BJ (cell line): ENCODE data around the gene ZNF26. TPM values are rescaled to one million over a fixed set of nuclear protein-coding genes. Genes with fewer than 3 reads are reported as not detected.
"Not testable (repeated sequence)": the region's sequence is repeated elsewhere in the genome, so short reads cannot be mapped to it uniquely, and the experiment has no call there.

Experiments
- CTCF ChIA-PET: fragments of 350-600 bp; formaldehyde crosslinking; extraction: SDS; loops from one replicate; lab custom pipeline; 2021; ENCODE audit warnings: antibody characterized with exemption, inconsistent platforms; lab: Yijun Ruan, JAX
- POLR2A ChIA-PET: fragments of 300-600 bp; sonication (Branson Sonifier 250); formaldehyde crosslinking; extraction: SDS; loops from one replicate; lab custom pipeline; 2021; ENCODE audit warnings: antibody characterized with exemption; lab: Charles Lee
- DNase-seq: peaks from one replicate; pipeline ENCODE4 v3.0.0-alpha.2; 2011; ENCODE audit warnings: low read depth
- H3K27me3 ChIP-seq: 2 replicates; pipeline ENCODE4 v1.6.0; 2011; ENCODE audit warnings: low read length; ENCODE audit not compliant: control insufficient read depth, insufficient read depth
- H3K36me3 ChIP-seq: 2 replicates; pipeline ENCODE4 v1.5.1; 2011; ENCODE audit warnings: low read length; ENCODE audit not compliant: control insufficient read depth, insufficient read depth
- H3K4me3 ChIP-seq: 2 replicates; pipeline ENCODE4 v1.5.1; 2011; ENCODE audit warnings: low read depth, mild to moderate bottlenecking, control low read depth, low read length
- polyA plus RNA-seq: library from polyadenylated mRNA; depleted of rRNA; stranded (reverse); fragments of >200 nt; gene quantifications from 2 replicates; pipeline ENCODE4 v1.2.3, GENCODE V29; 2011
- TF ChIP-seq, protein P1 (sequence below): IDR thresholded peaks from 2 replicates; pipeline ENCODE4 v1.5.1; 2011; ENCODE audit warnings: low read depth, mild to moderate bottlenecking, control low read depth, inconsistent platforms, low read length, moderate library complexity; ENCODE audit not compliant: insufficient read depth

The ZNF26 gene
- polyA plus RNA-seq, 1 experiment: 4.6 TPM

DNA sequence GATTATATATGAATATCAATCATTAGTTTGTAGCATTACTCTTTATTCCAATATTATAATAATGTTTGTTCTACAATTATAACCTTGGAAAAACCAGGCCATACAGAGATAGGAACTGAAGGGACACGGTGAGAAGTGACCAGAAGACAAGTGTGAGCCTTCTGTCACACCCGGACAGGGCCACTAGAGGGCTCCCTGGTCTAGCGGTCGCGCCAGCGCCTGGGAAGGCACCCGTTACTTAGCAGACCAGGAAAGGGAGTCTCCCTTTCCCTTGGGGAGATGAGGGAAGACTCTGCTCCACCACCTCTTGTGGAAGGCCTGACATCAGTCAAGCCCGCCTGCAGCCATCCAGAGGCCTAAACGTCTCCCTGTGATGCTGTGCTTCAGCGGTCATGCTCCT lies 22.2 kb upstream of the ZNF26 start:
- CTCF ChIA-PET: not testable (repeated sequence)

DNA sequence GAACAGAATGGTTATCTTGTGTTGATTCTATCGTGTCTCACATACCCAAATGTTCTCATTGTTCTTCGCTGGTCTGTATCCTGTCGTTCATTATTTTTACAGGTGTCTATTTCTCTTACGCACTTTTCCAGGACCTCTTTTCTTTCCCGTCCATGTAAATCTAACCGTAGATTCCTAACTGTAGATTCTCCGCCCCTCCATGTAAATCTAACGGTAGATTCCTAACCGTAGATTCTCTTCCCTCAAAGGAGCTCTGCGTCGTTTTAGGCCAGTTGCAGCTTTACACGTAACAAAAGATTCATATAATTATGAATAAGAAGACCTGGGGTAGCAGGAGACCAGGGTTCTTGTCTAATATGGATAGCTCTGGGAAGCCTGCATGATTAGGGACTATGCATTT lies 20.4 kb upstream of the ZNF26 start:
- no peak for DNase-seq
- CTCF ChIA-PET: no interaction called here
- Histone ChIP-seq H3K4me3 (no peak overlapping the region), H3K36me3 (no peaks in the 10 kb centered on the region), H3K27me3 (no peaks in the 10 kb centered on the region)
- TF ChIP-seq, protein P1, sequence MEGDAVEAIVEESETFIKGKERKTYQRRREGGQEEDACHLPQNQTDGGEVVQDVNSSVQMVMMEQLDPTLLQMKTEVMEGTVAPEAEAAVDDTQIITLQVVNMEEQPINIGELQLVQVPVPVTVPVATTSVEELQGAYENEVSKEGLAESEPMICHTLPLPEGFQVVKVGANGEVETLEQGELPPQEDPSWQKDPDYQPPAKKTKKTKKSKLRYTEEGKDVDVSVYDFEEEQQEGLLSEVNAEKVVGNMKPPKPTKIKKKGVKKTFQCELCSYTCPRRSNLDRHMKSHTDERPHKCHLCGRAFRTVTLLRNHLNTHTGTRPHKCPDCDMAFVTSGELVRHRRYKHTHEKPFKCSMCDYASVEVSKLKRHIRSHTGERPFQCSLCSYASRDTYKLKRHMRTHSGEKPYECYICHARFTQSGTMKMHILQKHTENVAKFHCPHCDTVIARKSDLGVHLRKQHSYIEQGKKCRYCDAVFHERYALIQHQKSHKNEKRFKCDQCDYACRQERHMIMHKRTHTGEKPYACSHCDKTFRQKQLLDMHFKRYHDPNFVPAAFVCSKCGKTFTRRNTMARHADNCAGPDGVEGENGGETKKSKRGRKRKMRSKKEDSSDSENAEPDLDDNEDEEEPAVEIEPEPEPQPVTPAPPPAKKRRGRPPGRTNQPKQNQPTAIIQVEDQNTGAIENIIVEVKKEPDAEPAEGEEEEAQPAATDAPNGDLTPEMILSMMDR: no peak
- POLR2A ChIA-PET: no interaction called here

More for the DNA sequence above, 22.2 kb upstream of the ZNF26 start:
- TF ChIP-seq, protein P1: 0 out of 2 replicates have a peak, but pooled peaks have one; percentile 9
- POLR2A ChIA-PET, H3K4me3 ChIP-seq, H3K36me3 ChIP-seq, H3K27me3 ChIP-seq, DNase-seq: not testable (repeated sequence)

DNA sequence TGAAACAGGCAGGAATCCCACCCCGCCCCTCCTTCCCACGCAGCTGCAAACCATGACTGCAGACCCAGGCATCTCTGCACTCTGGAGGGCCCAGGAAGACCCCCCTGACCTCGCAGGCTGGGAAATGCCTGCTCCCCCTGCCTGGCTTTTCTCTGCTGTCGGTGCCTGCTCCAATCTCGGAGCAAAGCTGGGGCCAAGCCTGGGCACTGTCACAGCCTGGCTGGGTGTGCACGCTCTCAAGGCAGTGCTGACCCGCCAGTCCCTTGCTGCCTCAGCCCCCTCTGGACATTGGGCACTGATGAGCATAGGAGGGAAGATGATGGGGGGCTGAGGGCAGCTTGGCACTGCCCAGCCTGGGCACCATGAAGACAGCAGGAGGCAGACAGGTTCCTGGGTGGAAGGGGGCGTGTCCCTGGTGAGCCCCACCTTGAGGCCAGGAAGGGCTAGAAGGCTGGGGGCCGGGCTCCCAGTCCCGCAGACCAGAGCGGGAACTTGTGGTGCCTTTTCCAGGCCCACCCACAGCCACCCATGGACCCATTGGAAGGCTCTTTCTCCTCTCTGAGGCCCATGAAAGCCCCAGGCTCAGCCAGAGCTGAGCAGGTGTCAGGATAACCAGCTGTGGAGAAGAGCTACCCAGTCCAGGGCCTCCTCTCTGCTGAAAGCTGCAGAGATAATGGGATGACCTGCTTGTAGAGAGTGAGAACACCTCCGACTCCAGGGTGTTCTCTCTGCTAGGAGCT lies 19.3 kb upstream of the ZNF26 start:
- Histone ChIP-seq H3K27me3 (no peaks in the 10 kb centered on the region), H3K4me3 (no peak overlapping the region), H3K36me3 (no peaks in the 10 kb centered on the region)
- ChIA-PET CTCF (no interaction called here), POLR2A (no interaction called here)
- no peak for DNase-seq
- TF ChIP-seq, protein P1: no peak

DNA sequence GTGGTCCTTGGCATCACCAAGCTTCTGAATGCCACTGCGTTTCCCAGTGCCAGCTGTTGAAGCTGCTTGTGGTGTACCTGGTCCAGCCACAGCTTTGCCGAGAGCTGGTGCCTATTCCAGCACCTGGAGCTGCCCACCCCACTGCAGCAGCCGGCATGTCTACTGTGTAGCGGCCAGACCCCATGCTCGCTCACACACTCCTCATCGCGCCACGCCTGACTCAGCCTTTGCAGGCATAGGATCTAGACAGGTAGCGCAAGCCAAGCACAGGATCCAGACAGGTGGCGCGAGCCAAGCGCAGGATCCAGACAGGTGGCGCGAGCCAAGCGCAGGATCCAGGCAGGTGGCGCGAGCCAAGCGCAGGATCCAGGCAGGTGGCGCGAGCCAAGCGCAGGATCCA lies 18.4 kb upstream of the ZNF26 start:
- Histone ChIP-seq H3K27me3 (no peaks in the 10 kb centered on the region), H3K36me3 (no peaks in the 10 kb centered on the region), H3K4me3 (no peak overlapping the region)
- ChIA-PET CTCF (no interaction called here), POLR2A (no interaction called here)
- TF ChIP-seq, protein P1: no peak
- DNase-seq: no peak

DNA sequence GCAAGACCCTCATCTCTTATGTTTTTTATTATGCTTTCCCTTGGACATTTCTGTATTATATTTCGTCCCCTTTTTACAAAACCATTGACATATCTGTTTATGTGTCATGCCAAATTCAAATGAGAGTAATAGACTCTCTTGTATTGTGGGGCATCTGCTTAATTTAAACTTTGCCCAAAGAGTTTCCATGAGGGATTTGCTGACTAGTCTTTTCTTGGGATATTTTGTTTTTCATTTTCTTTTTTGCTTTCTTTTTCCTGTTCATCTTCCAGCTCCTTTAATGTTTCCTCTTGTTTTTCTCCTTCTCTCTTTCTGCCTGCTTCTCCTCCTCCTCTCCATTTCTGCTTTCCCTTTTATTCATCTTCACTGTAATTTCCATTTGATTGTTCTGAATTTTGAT lies 13.8 kb upstream of the ZNF26 start:
- H3K27me3 ChIP-seq: no peaks in the 10 kb centered on the region
- no peak for DNase-seq
- CTCF ChIA-PET: no interaction called here
- no peak overlapping the region for H3K4me3 ChIP-seq
- no peaks in the 10 kb centered on the region for H3K36me3 ChIP-seq
- TF ChIP-seq, protein P1: no peak
- POLR2A ChIA-PET: no interaction called here
